ENCODE measurements around the gene SLC35D3.
"Not testable (repeated sequence)": the region's sequence is repeated elsewhere in the genome, so short reads cannot be mapped to it uniquely, and the experiment has no call there.

SLC35D3 gene

DNA sequence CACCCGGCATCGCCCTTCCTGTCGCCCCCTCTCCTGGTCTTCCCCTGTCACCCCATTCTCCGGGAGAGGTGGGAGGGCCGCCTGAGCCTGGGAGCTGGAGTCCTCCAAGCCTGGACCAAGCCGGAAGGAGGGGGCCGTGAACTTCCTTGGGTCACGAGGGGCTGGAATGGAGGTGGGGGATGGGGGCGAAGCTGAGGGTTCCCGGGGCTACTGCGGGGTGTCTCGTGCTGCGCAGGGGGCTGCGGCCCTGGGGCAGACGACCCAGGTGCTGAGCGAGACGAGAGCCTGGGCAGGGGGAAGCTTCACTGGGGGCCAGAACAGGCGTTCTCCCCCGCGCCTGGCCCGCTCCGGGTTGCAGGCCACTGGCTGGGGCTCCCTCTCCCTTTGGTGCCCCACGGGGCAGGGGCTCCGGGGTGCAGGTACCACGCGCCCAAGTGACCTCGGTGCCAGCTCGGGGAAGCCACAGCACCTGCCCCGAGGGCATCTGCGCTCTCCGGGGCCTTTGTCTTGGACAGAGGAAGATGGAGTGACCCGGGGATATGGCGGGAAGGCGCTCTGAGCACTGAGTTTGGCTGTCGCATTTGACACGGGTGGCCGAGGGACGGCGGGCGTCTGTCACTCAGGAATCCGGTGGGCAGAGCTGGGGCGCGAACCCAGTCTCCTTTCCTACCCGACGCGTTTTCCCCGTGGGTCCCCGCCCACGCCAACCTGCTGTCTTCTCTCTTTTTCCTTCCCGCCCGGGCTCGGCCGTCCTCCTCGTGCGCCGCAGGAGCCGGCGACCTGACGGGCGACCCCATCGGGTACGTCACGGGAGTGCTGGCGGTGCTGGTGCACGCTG is 1.2 kb downstream of the SLC35D3 start:
- no peak for DNase-seq (ENCODE audit: low read depth)

DNA sequence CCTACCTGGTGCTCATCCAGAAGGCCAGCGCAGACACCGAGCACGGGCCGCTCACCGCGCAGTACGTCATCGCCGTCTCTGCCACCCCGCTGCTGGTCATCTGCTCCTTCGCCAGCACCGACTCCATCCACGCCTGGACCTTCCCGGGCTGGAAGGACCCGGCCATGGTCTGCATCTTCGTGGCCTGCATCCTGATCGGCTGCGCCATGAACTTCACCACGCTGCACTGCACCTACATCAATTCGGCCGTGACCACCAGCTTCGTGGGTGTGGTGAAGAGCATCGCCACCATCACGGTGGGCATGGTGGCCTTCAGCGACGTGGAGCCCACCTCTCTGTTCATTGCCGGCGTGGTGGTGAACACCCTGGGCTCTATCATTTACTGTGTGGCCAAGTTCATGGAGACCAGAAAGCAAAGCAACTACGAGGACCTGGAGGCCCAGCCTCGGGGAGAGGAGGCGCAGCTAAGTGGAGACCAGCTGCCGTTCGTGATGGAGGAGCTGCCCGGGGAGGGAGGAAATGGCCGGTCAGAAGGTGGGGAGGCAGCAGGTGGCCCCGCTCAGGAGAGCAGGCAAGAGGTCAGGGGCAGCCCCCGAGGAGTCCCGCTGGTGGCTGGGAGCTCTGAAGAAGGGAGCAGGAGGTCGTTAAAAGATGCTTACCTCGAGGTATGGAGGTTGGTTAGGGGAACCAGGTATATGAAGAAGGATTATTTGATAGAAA is 2.0 kb downstream of the SLC35D3 start:
- no peak for DNase-seq (ENCODE audit: low read depth)

DNA sequence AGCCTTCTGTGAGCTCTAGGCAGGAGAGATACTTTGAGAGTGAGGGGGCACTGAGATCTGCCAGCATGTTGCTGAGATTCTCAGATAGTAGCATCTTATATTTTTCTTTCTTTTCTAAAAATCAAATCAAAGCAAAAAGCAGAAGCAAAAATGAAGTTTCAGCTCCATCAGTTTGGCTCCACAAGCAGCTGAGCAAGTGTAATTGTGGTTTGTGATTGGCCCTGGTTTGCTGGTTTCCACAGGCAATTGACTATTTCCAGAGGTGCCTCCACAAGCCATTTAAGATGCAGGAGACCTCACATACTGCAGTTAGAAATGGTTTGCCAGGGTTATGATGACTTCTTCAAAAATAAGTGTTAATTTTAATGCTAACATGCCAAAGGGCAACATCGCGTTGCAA is 4.3 kb downstream of the SLC35D3 start:
- DNase-seq (ENCODE audit: low read depth) = no peak

DNA sequence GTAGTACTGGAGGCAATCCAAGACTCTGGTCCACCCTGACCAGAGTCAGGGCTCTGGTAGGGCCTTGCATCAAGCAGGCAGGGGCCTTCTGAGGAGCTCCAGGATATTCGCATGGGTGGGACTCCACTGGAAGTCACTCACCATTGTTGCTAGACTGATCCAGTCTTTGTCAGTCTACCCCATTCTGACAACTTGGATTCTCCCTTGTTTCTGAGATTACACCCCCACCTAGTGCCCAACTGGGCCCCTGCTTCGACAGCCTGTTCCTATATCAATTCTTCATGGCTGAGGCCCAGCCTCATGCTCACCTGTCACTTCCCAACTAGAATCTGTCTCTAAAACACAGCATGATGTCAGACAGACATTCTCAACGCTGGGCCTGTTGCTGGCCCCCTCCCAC is 5.2 kb downstream of the SLC35D3 start:
- no peak for DNase-seq (ENCODE audit: low read depth)

DNA sequence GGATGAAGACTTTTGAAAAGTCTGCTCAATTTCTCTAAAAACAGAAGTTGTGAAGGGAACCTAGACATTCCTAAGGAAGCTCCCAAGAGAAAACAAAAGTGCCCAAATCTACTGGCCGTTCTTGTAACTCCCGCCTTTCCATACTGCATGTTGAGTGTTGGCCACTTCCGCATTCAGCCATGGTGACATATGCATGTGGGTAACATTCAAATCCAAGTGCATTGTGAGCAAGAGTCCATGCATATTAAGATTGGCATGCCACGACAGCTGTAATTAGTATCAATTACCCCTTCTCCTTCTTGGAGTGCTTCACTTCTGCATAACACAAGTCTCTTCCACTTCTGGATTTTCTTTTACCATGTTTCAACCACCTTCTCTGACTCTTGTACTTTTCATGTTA is 8.4 kb downstream of the SLC35D3 start:
- DNase-seq (ENCODE audit: low read depth) = no peak

DNA sequence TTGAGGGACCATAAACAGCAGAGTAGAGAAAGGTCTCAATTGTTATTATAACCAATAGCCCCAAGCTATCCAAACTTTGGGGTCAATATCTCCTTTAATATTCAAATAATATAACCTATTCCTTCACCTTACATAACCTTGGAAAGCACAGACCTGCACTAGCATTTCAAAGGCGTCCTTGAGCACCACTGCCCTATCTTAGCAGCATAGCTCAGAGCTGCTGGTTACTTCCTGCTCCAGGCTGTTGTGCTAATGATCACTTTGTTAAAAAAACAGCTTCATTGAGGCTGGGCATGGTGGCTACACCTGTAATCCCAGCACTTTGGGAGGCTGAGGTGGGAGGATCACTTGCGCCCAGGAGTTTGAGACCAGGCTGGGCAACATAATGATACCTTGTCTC is 10.5 kb downstream of the SLC35D3 start:
- DNase-seq (ENCODE audit: low read depth) = no peak

DNA sequence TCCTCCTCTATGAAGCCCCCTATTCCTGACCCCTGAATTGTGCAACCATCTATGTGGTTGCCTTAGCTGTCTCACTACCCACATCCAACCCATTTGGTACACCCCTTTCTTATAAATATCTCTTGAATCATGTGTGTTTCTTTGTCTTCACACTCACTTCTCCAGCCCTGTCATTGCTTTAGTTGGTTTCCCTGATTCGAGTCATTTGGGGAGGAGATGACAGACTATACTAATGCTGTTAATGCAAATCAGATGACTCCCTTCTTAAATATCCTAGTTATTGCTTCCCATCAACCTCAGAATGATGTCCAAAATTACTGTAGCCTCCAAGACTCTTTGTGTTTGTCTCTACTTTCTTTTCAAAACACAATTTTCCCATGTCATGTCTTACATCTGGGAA is 23.0 kb downstream of the SLC35D3 start:
- DNase-seq (ENCODE audit: low read depth) = no peak

DNA sequence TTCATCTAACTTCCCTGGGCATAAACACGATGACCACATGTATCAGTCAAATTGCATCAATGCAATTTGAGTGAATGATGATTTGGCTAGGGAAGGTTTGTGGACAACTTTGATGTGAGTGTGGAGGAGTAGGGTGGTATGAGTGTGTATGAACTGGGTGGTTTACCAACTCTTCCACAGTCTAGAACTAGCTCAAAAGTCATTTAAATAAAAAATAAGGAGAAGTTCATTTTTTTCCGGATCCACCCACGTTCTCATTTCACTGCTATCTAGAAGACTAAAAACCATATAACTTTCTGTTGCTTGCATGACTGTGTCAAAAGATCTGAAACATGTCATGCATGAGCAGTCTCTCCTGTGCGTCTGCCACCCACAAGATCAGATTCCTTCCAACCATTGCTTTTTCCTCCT is 23.6 kb downstream of the SLC35D3 start:
- no peak for DNase-seq (ENCODE audit: low read depth)

DNA sequence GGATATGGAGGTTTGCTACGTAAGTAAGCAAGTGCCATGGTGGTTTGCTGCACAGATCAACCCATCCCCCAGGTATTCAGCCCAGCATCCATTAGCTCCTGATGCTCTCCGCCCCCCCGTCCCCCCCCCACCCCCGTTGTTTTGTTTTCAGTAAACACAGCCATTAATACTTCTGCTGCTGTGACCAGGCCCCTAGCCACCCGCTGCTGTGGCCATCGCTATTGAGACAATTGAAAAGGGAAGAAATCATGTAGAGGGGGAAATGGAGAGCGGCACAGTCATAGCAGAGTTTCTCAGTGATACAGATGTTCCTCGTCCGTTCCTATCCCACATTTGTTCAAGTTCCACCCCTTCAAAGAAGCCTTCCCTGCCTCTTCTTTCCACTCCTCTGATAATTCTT is 24.9 kb downstream of the SLC35D3 start:
- DNase-seq (ENCODE audit: low read depth) = no peak

DNA sequence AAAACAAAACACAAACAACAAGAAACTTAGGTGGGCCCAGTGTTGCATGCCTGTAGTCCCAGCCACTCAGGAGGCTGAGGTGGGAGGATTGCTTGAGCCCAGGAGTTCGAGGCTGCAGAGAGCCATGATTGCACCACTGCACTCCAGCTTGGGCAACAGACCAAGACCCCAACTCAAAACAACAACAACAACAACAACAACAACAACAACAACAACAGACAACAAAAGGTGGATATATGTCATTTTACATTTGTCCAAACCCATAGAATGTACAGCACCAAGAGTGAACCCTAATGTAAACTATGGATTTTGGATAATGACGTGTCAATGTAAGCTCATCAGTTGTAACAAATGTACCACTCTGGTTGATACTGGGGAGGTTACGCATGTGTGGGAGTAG is 27.9 kb downstream of the SLC35D3 start:
- not testable (repeated sequence) for DNase-seq (ENCODE audit: low read depth)

DNA sequence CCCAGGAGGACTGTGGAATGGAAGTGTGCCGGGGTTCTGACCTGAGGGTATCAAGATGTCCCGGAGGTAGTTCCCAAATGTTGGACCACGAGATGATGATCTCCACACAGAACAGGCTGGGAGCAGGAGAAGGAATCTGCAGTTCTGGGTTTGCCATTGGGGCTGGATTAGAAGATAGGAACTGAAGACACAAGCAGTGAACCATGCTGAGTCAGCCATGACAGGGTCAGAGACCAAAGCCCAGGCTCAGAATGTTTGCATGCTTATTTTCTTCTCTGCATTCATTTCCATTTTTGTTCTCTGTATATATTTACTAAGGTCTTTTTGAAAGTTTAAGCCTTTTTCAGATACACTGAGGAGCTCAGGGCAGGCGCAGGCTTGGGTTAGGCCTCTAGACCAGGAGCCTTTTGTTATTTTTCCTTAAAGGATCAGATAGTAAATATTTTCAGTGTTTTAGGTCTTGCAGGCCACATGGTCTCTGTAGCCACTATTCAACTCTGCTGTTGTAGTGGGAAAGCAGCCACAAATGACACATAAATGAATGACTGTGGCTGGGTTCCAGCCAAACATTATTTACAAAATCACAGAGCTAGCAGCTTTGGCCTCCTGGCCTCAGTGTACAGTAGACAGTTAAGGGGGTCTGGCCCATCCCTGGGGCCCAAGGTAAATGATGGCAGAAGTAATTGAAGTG is 28.5 kb downstream of the SLC35D3 start:
- DNase-seq (ENCODE audit: low read depth) = no peak

DNA sequence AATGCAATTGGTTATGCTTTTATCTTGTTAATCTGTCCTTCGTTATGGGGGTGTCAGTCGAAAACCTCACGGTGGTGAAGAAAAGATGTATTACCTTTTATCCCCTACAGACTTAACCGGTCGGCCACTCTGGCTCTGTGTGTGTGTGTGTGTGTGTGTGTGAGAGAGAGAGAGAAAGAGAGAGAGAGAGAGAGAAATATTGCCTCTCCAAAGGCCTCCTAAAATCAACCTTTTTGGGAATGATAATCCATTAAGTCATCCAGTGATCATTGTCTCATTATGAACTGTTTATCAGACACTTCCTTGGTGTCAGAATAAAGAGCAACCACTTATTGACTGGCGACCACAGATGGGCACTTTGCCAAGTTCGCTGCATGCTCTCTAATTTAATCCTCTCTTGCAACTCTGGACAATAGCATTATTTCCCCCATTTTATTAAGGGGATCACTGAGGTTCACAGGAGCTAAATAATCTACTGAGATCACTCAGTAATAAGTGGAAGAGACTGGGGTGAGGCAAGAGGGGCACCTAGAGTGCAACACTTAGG is 30.7 kb downstream of the SLC35D3 start:
- no peak for DNase-seq (ENCODE audit: low read depth)

DNA sequence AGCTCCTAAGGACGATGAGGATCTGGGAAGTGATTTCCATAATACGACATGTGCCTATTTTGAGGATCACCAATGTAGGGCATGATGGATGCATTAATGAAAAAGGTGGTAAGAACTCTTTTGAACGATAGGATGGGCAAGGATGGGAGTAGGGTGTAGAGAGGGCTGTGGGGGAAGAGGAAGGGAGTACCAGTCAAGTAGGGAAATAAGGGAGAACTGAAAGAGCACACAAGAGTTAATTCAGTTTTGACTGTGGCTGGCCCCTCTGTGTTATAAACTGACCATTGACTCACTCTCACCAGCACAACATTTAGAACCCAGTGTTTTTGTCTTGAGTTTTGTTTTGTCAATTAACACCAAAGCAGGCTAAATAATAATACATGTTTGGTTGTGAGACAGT is 33.0 kb downstream of the SLC35D3 start:
- DNase-seq (ENCODE audit: low read depth) = no peak

DNA sequence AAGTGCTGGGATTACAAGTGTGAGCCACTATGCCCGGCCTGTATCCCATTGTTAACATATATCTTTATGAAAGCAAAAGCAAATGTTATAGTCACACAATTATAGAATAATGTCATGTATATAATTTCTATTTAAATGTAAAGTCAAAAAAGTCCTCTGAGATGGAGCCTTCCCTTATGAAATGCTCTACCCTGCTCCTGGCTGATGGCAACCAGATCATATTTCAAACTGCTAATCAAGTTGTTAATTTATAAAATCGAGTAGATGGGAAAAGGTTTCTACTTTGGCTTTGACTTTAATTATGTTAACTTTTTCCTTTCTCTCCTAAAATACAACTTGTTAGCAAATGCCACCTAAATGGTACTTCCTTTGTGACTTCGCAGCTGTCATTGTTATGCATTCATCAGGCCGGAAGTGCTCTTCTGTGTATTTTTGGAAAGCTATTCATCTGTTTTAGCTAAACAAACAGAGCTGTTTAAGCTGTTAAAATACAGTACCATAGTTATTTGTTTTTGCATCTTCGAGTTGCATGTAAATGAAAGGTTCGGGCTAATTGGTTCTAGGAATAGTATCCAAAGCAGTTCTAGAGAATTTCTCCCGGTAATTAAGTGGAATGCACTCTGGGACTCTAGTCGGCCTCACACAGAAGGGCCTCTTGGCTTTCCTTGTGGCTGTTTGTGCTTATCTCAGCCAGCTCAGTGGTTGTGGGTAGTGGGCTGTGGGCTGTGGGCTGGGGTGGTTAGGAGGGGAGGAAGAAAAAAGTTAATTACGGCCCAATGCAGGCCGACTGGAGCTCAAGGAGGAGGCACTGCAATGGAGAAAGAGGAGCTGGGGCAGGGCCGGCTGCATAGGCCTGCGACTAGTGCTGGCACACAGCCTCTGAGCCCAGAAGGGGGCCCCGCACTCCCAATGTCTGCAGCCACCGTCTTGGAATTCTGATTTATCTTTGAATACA is 34.8 kb downstream of the SLC35D3 start:
- DNase-seq (ENCODE audit: low read depth) = no peak

DNA sequence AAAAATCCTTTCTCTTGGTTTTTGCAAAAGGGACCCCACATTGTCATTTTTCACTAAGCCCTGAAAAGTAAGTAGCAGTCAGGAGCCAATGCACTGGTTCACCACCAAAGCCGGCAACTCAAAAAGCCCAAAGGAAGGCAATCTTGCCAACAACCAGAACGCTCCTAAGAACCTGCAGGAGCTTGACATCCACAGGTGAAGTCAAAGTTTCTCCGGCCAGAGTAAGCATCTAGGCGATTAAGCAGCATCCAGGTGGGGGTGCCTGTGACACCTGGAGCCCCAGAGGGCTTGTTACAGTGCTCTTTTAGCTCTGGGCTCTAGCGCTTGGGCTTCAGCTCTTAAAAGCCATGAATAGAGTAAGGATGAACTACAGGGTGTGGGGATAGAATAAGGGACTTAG is 36.1 kb downstream of the SLC35D3 start:
- no peak for DNase-seq (ENCODE audit: low read depth)

DNA sequence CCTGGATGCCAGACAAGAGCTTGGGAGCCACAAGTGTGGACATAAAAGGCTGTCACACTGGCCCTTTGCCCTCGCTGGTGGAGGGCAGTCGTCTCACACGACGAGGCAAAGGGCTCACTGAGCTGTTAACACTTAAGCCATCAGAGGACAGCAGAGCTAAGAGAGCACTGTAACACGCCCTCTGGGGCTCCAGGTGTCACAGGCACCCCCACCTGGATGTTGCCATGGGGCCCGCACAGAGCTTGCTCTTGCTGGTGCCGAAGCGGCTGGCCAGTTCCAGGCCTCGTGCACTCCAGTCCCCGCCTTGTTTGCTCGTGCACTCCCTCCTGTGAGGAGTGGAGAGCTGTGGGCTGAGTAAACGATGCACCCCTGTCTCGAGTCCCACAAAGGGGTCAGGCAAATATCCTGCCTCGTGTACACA is 37.4 kb downstream of the SLC35D3 start:
- DNase-seq (ENCODE audit: low read depth) = no peak

DNA sequence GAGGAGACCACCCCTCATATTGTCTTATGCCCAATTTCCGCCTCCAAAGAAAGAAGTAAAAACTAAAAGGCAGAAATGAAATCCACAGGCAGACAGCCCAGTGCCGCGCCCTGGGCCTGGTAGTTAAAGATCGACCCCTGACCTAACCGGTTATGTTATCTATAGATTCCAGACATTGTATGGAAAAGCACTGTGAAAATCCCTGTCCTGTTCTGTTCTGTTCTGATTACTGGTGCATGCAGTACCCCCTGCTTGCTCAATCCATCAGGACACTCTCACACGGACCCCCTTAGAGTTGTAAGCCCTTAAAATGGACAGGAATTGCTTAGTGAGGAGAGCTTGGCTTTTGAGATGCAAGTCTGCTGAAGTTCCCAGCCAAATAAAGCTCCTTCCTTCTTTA is 37.8 kb downstream of the SLC35D3 start:
- not testable (repeated sequence) for DNase-seq (ENCODE audit: low read depth)

DNA sequence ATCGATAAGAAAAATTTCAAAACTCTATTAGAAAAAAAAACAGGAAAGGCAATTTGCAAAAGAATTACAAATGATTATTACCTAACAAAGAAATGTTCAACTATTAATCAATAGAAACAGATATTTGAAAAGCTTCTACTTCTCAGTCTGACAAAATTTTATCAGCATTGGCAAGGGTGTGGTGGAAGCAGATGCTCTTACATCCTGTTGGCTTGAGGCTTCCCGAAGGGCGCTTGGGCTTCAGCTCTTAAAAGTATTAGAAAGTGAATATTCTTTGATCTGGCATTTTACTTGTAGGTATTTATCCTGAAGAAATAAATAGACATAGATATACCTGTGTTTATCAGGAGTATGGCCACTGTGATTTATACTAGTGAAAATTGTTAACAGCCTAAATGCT is 38.7 kb downstream of the SLC35D3 start:
- no peak for DNase-seq (ENCODE audit: low read depth)

DNA sequence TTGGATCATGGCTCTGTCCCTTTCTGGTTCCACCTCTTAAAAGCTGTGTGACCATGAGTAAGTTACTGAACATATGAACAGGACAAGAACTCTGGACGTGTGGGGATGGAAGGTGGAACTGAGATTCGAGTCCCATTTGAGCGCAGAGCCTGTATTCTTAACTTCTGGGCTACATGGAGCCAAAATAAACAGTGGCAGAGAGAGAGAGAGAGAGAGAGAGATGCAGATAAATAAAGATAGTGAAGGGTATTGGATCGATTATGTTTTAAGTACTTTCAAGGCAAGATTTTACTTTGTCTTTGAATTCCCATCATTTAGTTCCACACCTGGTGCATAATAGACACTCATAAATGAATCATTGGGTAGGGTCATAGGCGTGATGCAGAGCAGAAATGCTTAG is 39.7 kb downstream of the SLC35D3 start:
- no peak for DNase-seq (ENCODE audit: low read depth)

DNA sequence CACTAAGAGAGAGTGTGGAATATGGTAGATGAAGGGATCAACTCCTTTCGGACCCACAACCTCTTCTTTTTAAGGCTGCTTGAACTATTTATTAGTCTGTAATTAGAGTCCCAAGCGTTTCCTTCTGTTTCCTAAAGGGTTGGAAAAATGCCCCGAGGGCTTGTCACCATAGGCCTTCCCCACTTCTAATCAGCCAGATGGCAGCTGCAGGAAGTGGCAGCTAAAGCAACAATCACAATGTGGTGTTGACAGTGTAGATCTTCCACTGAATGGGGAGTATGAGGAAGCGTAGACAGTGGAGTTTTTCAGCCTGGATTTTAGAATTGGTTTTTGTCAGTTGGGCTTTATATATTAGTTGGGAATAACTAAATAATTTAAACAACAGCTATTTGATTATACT is 40.6 kb downstream of the SLC35D3 start:
- DNase-seq (ENCODE audit: low read depth) = no peak

DNA sequence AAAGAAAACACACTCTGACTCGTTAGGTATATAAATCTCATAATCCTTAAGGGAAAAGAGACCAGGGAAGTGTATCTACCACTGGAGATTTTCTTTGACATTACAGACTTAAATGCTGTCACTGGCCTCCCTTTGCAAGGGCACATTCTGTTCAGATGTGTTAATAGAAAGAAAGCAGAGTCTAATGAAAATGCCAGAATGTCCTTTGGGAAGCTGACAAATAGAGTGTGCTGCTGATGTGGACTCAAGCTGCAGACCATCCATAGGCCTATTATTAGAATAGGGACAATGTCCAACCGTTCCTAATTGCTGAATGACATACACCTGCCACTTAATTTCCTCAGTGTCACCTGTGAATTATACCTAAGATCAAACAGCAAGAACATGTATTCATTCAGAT is 41.2 kb downstream of the SLC35D3 start:
- DNase-seq (ENCODE audit: low read depth) = no peak

DNA sequence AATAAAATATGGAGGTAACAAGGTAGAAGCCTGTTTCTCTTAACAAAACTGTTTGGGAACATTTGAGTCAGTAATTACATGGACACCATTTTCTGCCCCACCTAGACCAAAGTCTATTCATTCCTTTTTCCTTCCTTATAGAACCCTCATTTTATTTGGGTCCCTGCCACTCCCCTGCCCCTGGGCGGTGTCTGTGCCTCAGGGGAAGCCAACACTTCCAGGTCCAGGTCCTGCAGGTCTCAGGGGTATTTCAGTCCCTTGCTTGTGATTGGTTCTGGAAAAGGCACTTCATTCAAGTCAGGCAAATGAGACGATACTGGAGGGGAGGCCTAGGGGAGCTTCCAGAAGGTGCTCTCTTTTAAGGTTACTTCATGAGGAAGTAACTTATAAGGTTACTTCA is 42.3 kb downstream of the SLC35D3 start:
- no peak for DNase-seq (ENCODE audit: low read depth)

Measured in stromal cell of bone marrow (primary cell).